Epithelial cell of esophagus (primary cell): Measurements from ENCODE around the gene CDH4.
A peak's percentile ranks its signal among the peaks of the same experiment; 100 is the strongest.

ENCODE experiments used
- DNase-seq: peaks from one replicate; pipeline ENCODE4 v3.0.0; 2010; ENCODE audit warnings: low read depth
- H3K4me3 ChIP-seq: 2 replicates; pipeline ENCODE4 v1.5.1; 2011; ENCODE audit warnings: mild to moderate bottlenecking, low read length, control low read depth
- CTCF ChIP-seq: IDR thresholded peaks from 2 replicates; pipeline ENCODE4 v1.5.1; 2011; ENCODE audit warnings: low read depth, mild to moderate bottlenecking, low read length, control low read depth, inconsistent platforms; ENCODE audit not compliant: insufficient read depth; ENCODE audit errors: missing control alignments

Gene CDH4

GRCh38 chr20:61320691-61321425, 68.8 kb downstream of the CDH4 start:
- TF ChIP-seq CTCF = no peak
- DNase-seq = no peak
- H3K4me3 ChIP-seq = no peak overlapping the region

GRCh38 chr20:61321481-61321880, 69.4 kb downstream of the CDH4 start:
- DNase-seq = no peak
- H3K4me3 ChIP-seq = no peak overlapping the region
- TF ChIP-seq CTCF = no peak

DNA sequence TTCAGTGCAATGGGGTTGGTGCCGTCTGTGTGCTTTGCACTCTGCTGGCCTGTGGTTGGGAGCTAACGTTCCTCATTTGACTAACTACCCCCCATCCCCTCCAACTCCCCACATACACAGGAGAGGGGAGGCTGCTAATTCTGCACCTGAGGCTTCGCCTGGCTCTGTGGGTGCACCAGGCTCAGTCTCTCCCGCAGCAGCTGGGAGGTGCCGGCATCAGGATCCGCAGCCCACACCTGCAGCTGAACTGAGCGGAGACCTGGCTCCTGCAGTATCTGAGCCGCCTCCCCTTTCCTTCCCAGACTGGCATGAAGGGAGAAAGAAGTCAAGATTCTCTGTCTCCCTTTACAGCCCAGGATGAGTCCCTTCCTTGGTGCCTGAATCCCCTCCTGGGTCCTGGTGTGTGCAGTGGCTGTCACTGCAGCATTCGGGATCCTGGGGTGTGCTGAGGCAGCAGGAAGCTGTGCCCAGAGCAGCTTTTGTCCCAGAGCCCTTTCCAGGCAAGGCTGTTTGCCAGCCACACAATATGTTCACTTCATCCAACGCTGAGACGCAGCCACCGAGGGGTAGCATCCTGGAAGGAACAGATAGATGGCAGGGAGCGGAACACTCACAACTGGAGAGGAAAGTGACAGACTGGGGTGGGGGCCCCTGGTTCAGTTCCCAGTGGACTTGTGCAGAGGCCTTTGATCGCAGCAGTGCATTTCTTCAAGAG, 70.2 kb downstream of the CDH4 start:
- no peak for TF ChIP-seq CTCF
- DNase-seq = no peak
- no peak overlapping the region for H3K4me3 ChIP-seq

DNA sequence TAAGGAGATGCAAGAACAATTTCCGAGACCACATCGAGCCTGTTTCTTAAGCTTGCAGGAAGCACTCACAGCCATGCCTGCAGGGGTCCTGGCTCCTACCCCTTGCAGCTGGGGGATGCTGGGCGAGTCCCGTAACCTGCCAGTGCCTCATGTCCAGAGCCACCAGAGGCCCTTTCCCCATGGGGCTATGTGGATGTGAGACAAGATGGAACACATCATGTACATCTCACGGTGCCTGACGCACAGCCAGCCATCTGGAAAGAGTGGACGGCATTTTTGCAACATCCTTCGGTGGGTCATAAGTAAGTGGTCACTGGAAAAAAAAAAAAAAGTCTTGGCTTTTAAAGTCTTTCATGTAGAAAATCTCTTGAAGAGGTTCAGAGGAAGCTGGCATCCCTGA, 72.8 kb downstream of the CDH4 start:
- H3K4me3 ChIP-seq = no peak overlapping the region
- TF ChIP-seq CTCF = no peak
- DNase-seq = no peak

DNA sequence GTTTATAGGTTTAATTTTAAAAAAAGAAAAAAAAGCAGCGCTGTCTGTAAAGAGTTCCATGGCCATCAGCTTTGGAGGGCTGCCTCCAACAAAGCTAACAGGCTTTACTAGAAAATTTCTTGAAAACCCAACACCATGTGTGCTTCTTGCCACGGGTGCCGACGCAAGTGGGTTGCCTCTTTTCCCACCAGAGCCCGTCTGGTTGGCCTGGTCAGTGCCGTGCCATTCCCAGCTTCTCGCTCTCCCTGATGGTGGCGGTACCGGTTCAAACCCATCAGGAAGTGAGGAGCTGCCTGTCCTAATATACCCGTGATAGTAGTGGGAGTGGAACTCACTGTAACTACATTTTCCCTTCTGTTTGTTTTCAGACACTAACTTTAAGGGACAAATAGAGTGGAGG, 73.7 kb downstream of the CDH4 start:
- no peak for TF ChIP-seq CTCF

GRCh38 chr20:61328911-61329558, 77.0 kb downstream of the CDH4 start:
- TF ChIP-seq CTCF = no peak
- H3K4me3 ChIP-seq = no peak overlapping the region
- peak; percentile 28 for DNase-seq

More for the DNA sequence above, 73.7 kb downstream of the CDH4 start:
- no peak for DNase-seq
- no peak overlapping the region for H3K4me3 ChIP-seq

DNA sequence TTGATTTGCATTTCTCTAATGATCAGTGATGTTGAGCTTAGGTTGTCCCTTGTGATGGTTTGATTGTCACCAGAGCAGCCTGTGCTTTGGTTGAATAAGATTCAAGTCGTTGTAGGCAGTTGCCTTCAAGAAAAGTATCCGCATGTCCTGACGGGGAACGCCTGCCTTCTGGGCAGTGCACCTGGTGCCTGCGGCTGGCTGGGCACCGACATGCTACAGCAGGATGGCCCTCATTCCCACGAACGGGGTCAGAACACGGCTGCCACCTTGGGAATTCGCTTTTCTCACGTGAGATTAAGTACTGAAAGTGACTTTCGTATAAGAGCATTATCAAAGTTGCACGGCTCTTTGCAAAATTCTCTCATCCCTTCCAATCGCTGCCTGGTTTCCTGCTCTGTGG, 78.4 kb downstream of the CDH4 start:
- DNase-seq = no peak
- H3K4me3 ChIP-seq = no peak overlapping the region
- no peak for TF ChIP-seq CTCF
